IMR-90 (cell line): ENCODE data around the gene RPRM. TPM values are rescaled to one million over a fixed set of nuclear protein-coding genes. Genes with fewer than 3 reads are reported as not detected.

Experiments used
- ATAC-seq: fragments of 200-7000 bp; cut with Tn5 transposase; 2 replicates; pipeline ENCODE4 v1.9.1; 2020; ENCODE audit warnings: low read depth, mild to moderate bottlenecking, moderate library complexity
- BruUV-seq: library from RNA; stranded (reverse); fragments of 400-500 nt; replicated peaks from 2 replicates; lab custom pipeline; 2021; lab: Mats Ljungman, UMichigan
- CTCF ChIA-PET: fragments of 300-600 bp; formaldehyde crosslinking; extraction: SDS; loops from one replicate; lab custom pipeline; 2021; ENCODE audit warnings: antibody characterized with exemption; lab: Yijun Ruan, JAX
- POLR2A ChIA-PET: fragments of 300-600 bp; sonication (Branson Sonifier 250); formaldehyde crosslinking; loops from one replicate; lab custom pipeline; 2022; ENCODE audit warnings: antibody characterized with exemption; ENCODE audit not compliant: unreplicated experiment; lab: Charles Lee
- DNase-seq: peaks from one replicate; pipeline ENCODE4 v3.0.0; 2013
- H2AFZ ChIP-seq: replicated peaks from 2 replicates; pipeline ENCODE3; 2013; ENCODE audit warnings: low read length, mild to moderate bottlenecking; ENCODE audit not compliant: poor library complexity
- H2AK5ac ChIP-seq: 2 replicates; pipeline ENCODE4 v1.6.1; 2013; ENCODE audit warnings: low read depth, low read length, inconsistent platforms
- H2AK9ac ChIP-seq: replicated peaks from 2 replicates; pipeline ENCODE3; 2013; ENCODE audit warnings: mild to moderate bottlenecking, low read depth, low read length, moderate library complexity; ENCODE audit not compliant: poor library complexity
- H2BK120ac ChIP-seq: 2 replicates; pipeline ENCODE4 v1.6.1; 2013; ENCODE audit warnings: low read depth, low read length, inconsistent platforms
- H2BK15ac ChIP-seq: 3 replicates; pipeline ENCODE4 v1.6.1; 2013; ENCODE audit warnings: low read depth, low read length, inconsistent platforms
- H2BK20ac ChIP-seq: 2 replicates; pipeline ENCODE4 v1.6.1; 2013; ENCODE audit warnings: low read depth, mild to moderate bottlenecking, inconsistent platforms, low read length, moderate library complexity
- H2BK5ac ChIP-seq: 2 replicates; pipeline ENCODE4 v1.6.1; 2013; ENCODE audit warnings: mild to moderate bottlenecking, low read depth, low read length, inconsistent platforms; ENCODE audit not compliant: poor library complexity, severe bottlenecking
- H3K14ac ChIP-seq: replicated peaks from 2 replicates; pipeline ENCODE4 v1.6.1; 2013; ENCODE audit warnings: low read depth, low read length, inconsistent platforms
- H3K18ac ChIP-seq: 2 replicates; pipeline ENCODE4 v1.6.1; 2013; ENCODE audit warnings: low read depth, low read length, control low read depth
- H3K23ac ChIP-seq: 2 replicates; pipeline ENCODE4 v1.6.1; 2013; ENCODE audit warnings: low read depth, low read length, inconsistent platforms
- H3K27ac ChIP-seq: 2 replicates; pipeline ENCODE4 v1.5.1; 2013; ENCODE audit warnings: mild to moderate bottlenecking, control low read depth, low read length; ENCODE audit not compliant: insufficient read depth
- H3K27me3 ChIP-seq: 2 replicates; pipeline ENCODE4 v1.6.1; 2013; ENCODE audit warnings: low read length; ENCODE audit not compliant: control insufficient read depth, insufficient read depth
- H3K36me3 ChIP-seq: 2 replicates; pipeline ENCODE4 v1.6.1; 2013; ENCODE audit warnings: low read length, mixed read lengths; ENCODE audit not compliant: control insufficient read depth, insufficient read depth
- H3K4ac ChIP-seq: 2 replicates; pipeline ENCODE4 v1.6.1; 2013; ENCODE audit warnings: low read depth, low read length, inconsistent platforms
- H3K4me1 ChIP-seq: 2 replicates; pipeline ENCODE4 v1.6.1; 2013; ENCODE audit warnings: low read length, mixed read lengths; ENCODE audit not compliant: control insufficient read depth, insufficient read depth
- H3K4me2 ChIP-seq: 2 replicates; pipeline ENCODE4 v1.6.1; 2013; ENCODE audit warnings: low read depth, mild to moderate bottlenecking, control low read depth, low read length, moderate library complexity
- H3K4me3 ChIP-seq: 2 replicates; pipeline ENCODE4 v1.5.1; 2013; ENCODE audit warnings: low read depth, mild to moderate bottlenecking, control low read depth, low read length, moderate library complexity; ENCODE audit not compliant: insufficient read depth
- H3K56ac ChIP-seq: 2 replicates; pipeline ENCODE4 v1.6.1; 2013; ENCODE audit warnings: low read length, inconsistent platforms; ENCODE audit not compliant: insufficient read depth; ENCODE audit errors: extremely low read depth
- H3K79me1 ChIP-seq, 2 experiments: 2 replicates each; pipeline ENCODE4 v1.6.1; 2013; ENCODE audit warnings: low read length in 2 of 2, inconsistent platforms in 1 of 2, low read depth in 1 of 2
- H3K9ac ChIP-seq: 2 replicates; pipeline ENCODE4 v1.6.1; 2013; ENCODE audit warnings: low read depth, low read length, control low read depth
- H3K9me1 ChIP-seq: 2 replicates; pipeline ENCODE4 v1.6.1; 2013; ENCODE audit warnings: low read length, inconsistent platforms; ENCODE audit not compliant: insufficient read depth
- H3K9me3 ChIP-seq: 2 replicates; pipeline ENCODE4 v1.6.1; 2013; ENCODE audit warnings: low read length; ENCODE audit not compliant: control insufficient read depth, insufficient read depth
- H4K20me1 ChIP-seq: 2 replicates; pipeline ENCODE4 v1.6.1; 2013; ENCODE audit warnings: low read length, inconsistent platforms; ENCODE audit not compliant: insufficient read depth
- H4K5ac ChIP-seq: 2 replicates; pipeline ENCODE4 v1.6.1; 2013; ENCODE audit warnings: mild to moderate bottlenecking, low read depth, low read length, control low read depth
- H4K8ac ChIP-seq, 2 experiments: 2 replicates each; pipeline ENCODE4 v1.6.1; 2013; ENCODE audit warnings: low read depth in 2 of 2, low read length in 2 of 2, control low read depth in 1 of 2, inconsistent platforms in 1 of 2
- H4K91ac ChIP-seq: 2 replicates; pipeline ENCODE4 v1.6.1; 2013; ENCODE audit warnings: low read depth, low read length, inconsistent platforms; ENCODE audit not compliant: insufficient read depth
- BHLHE40 ChIP-seq: fragments of 150-350 bp; IDR thresholded peaks from 2 replicates; pipeline ENCODE4 v1.6.1; 2016; ENCODE audit warnings: mild to moderate bottlenecking, low read depth, low read length
- CEBPB ChIP-seq: IDR thresholded peaks from 2 replicates; pipeline ENCODE4 v1.6.1; 2012; ENCODE audit warnings: low read depth, low read length, improper control_type of control experiment
- FOS ChIP-seq: fragments of 150-350 bp; IDR thresholded peaks from 2 replicates; pipeline ENCODE4 v1.6.1; 2016; ENCODE audit warnings: low read depth, low read length
- MAFK ChIP-seq: IDR thresholded peaks from 2 replicates; pipeline ENCODE4 v1.6.1; 2012; ENCODE audit warnings: low read depth, low read length, improper control_type of control experiment
- MXI1 ChIP-seq: IDR thresholded peaks from 2 replicates; pipeline ENCODE4 v1.6.1; 2012; ENCODE audit warnings: low read depth, mild to moderate bottlenecking, low read length, moderate library complexity, borderline replicate concordance
- NFE2L2 ChIP-seq: fragments of 150-350 bp; IDR thresholded peaks from 2 replicates; pipeline ENCODE4 v1.6.1; 2016; ENCODE audit warnings: low read depth, mild to moderate bottlenecking, low read length
- POLR2A ChIP-seq: IDR thresholded peaks from 2 replicates; pipeline ENCODE4 v1.6.1; 2012; ENCODE audit warnings: mild to moderate bottlenecking, low read depth, low read length
- RCOR1 ChIP-seq: IDR thresholded peaks from 2 replicates; pipeline ENCODE4 v1.6.1; 2012; ENCODE audit warnings: mild to moderate bottlenecking, low read length, improper control_type of control experiment; ENCODE audit not compliant: insufficient replicate concordance
- RFX5 ChIP-seq: IDR thresholded peaks from 2 replicates; pipeline ENCODE4 v1.8.0; 2012; ENCODE audit warnings: low read depth, mild to moderate bottlenecking, low read length, moderate library complexity
- SMC3 ChIP-seq: fragments of 150-350 bp; IDR thresholded peaks from 2 replicates; pipeline ENCODE4 v1.6.1; 2016; ENCODE audit warnings: low read depth, mild to moderate bottlenecking, antibody characterized with exemption, low read length, moderate library complexity
- WGBS, 2 experiments: methylation state at CpG; one replicate each; pipeline versions ENCODE4 v1.1.5 to v1.1.7; 2013; ENCODE audit warnings: missing lambda C conversion rate in 2 of 2; ENCODE audit not compliant: insufficient read length in 1 of 2; ENCODE audit errors: extremely low coverage in 2 of 2; 5-methylcytosine and 5-hydroxymethylcytosine counted together
- dilution Hi-C: fragments of 300-500 bp; cut with HindIII; formaldehyde crosslinking; loops from one replicate; pipeline ENCODE4 v1.14.3; 2018; ENCODE audit warnings: low sequenced_read_pairs; ENCODE audit not compliant: unreplicated experiment
- in situ Hi-C: fragments of 300-500 bp; cut with MboI; formaldehyde crosslinking; loops from 3 replicates; pipeline ENCODE4 v1.14.3; 2019; ENCODE audit warnings: low sequenced_read_pairs, inconsistent platforms, mixed read lengths
- intact Hi-C: fragments of 100-400 bp; cut with micrococcal nuclease; formaldehyde crosslinking; loops from 2 replicates; pipeline ENCODE4 v1.10.0; 2022
- polyA plus RNA-seq, 3 experiments: library from polyadenylated mRNA; depleted of rRNA; stranded (reverse); fragments of >200 nt; gene quantifications; 2 replicates each; pipeline ENCODE4 v1.2.3, GENCODE V29; 2012; ENCODE audit warnings: low replicate concordance in 1 of 3
- total RNA-seq: library from RNA; depleted of rRNA; stranded (reverse); fragments of >200 nt; gene quantifications from 2 replicates; pipeline ENCODE4 v1.2.3, GENCODE V29; 2012
- TF ChIP-seq, protein P1 (sequence below): conservative IDR thresholded peaks from 2 replicates; pipeline ENCODE4 v1.5.1; 2012; ENCODE audit warnings: mild to moderate bottlenecking, low read depth, low read length, improper control_type of control experiment

RPRM gene
- total and polyA plus RNA-seq, 2 of the 4 experiments (the other 2 are of a cell fraction) = not detected

DNA sequence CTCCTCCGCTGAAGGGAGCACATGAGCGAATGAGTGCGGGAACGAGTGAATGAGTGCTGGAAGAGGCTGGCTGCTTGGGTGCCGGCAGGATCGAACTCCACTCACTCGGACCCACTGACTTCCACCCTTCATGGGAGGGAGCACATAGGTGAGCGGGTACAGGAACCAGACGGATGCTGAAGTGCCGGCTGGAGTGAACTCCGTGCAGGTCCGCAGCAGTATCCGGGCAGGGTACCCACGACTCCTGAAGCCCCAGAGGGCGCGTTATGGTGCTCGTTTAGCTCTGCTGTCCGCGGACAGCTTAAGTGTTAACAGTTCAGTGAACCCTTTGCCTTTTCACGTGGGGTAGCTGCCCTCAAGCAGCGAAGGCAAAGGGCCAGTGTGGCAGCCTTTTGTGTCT, 23.2 kb downstream of the RPRM start:
- BruUV-seq = no TSS peak
- no peak overlapping the region for H3K4me2 ChIP-seq
- no peak overlapping the region for H2BK20ac ChIP-seq
- H2BK5ac ChIP-seq = no peak overlapping the region
- no peak overlapping the region for H3K23ac ChIP-seq
- dilution Hi-C loops = no loop called here
- H3K27me3 ChIP-seq = no peaks in the 10 kb centered on the region
- H2AK5ac ChIP-seq = no peak overlapping the region
- H3K79me1 ChIP-seq = no peaks in the 10 kb centered on the region
- ChIA-PET POLR2A (no interaction called here), CTCF (no interaction called here)
- H4K8ac ChIP-seq = no peak overlapping the region
- H3K9me1 ChIP-seq = no peaks in the 10 kb centered on the region
- no peak overlapping the region for H3K18ac ChIP-seq
- TF ChIP-seq MAFK (no peak), SMC3 (no peak), RCOR1 (no peak), BHLHE40 (no peak), FOS (no peak), MXI1 (no peak), CEBPB (no peak), POLR2A (no peak), NFE2L2 (no peak), RFX5 (no peak)
- TF ChIP-seq, protein P1, sequence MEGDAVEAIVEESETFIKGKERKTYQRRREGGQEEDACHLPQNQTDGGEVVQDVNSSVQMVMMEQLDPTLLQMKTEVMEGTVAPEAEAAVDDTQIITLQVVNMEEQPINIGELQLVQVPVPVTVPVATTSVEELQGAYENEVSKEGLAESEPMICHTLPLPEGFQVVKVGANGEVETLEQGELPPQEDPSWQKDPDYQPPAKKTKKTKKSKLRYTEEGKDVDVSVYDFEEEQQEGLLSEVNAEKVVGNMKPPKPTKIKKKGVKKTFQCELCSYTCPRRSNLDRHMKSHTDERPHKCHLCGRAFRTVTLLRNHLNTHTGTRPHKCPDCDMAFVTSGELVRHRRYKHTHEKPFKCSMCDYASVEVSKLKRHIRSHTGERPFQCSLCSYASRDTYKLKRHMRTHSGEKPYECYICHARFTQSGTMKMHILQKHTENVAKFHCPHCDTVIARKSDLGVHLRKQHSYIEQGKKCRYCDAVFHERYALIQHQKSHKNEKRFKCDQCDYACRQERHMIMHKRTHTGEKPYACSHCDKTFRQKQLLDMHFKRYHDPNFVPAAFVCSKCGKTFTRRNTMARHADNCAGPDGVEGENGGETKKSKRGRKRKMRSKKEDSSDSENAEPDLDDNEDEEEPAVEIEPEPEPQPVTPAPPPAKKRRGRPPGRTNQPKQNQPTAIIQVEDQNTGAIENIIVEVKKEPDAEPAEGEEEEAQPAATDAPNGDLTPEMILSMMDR = no peak
- H3K4me3 ChIP-seq = no peak overlapping the region
- intact Hi-C loops = no loop called here
- no peak overlapping the region for H2AFZ ChIP-seq
- no peak overlapping the region for H2AK9ac ChIP-seq
- H4K20me1 ChIP-seq = no peaks in the 10 kb centered on the region
- H4K5ac ChIP-seq = no peak overlapping the region
- H3K27ac ChIP-seq = no peak overlapping the region
- no peak overlapping the region for H2BK120ac ChIP-seq
- H3K9ac ChIP-seq = no peak overlapping the region
- H3K56ac ChIP-seq = no peak overlapping the region
- WGBS, 2 experiments = 78% methylated on average over 12 of the region's 21 CpGs; no CpG with 5 or more reads in 1 of the 2 experiments
- ATAC-seq (no peak), DNase-seq (no peak)
- H3K9me3 ChIP-seq = peaks cover 6% of the 10 kb centered on the region
- no peaks in the 10 kb centered on the region for H3K4me1 ChIP-seq
- no peak overlapping the region for H4K91ac ChIP-seq
- no peak overlapping the region for H3K4ac ChIP-seq
- no peak overlapping the region for H2BK15ac ChIP-seq
- no peaks in the 10 kb centered on the region for H3K36me3 ChIP-seq
- in situ Hi-C loops = no loop called here
- no peak overlapping the region for H3K14ac ChIP-seq
